ENCODE results near the gene BAHCC1.

DNA sequence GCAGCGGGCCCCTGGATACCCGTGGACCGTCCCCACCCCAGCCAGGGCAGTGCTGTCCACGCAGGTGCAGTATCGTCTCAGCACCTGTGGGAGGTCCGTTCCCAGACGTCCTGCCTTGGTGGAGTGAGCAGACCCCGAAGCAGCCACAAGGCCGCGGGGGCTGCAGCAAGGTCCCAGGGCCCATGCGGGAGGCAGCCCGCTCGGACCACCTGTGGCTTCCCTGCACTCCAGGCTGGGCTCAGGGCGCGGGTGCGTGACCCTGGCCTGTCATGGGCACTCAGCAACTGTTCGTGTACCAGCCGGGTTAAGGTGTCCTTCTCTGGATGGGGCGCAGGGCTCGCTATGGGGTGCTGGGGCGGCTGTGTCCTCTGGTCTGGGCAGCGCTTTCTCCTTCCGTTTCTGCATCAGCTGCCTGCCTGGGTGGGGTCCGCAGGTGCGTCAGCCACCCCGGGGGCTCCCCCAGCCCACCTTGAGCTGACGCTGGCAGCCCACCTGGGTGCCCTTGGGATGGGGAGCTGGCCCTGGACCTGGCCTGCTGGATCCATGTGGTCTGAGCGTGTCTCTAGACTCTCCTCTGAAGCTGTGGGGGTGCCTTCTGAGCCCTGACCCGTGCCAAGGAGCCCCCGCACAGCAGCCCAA is 18.4 kb downstream of the BAHCC1 start:
- TF ChIP-seq PPARA (CRISPR knock-in tag; IDR thresholded peaks at IDR 0.05; ENCODE audit: borderline replicate concordance) (no peak), ARNTL (CRISPR knock-in tag; IDR thresholded peaks at IDR 0.05; ENCODE audit: borderline replicate concordance, low read depth) (no peak), OSR1 (CRISPR knock-in tag; IDR thresholded peaks at IDR 0.05) (no peak), GLIS3 (CRISPR knock-in tag; IDR thresholded peaks at IDR 0.05) (no peak), ZNF565 (CRISPR knock-in tag; conservative IDR thresholded peaks at IDR 0.05; ENCODE audit: low read depth) (no peak)
- TF ChIP-seq, protein P1, sequence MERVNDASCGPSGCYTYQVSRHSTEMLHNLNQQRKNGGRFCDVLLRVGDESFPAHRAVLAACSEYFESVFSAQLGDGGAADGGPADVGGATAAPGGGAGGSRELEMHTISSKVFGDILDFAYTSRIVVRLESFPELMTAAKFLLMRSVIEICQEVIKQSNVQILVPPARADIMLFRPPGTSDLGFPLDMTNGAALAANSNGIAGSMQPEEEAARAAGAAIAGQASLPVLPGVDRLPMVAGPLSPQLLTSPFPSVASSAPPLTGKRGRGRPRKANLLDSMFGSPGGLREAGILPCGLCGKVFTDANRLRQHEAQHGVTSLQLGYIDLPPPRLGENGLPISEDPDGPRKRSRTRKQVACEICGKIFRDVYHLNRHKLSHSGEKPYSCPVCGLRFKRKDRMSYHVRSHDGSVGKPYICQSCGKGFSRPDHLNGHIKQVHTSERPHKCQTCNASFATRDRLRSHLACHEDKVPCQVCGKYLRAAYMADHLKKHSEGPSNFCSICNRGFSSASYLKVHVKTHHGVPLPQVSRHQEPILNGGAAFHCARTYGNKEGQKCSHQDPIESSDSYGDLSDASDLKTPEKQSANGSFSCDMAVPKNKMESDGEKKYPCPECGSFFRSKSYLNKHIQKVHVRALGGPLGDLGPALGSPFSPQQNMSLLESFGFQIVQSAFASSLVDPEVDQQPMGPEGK (CRISPR knock-in tag; IDR thresholded peaks at IDR 0.05; ENCODE audit: borderline replicate concordance): no peak

Data from SK-N-SH treated with all-trans-retinoic acid at 6 μM for 48 hours (cell line).